ENCODE results near the gene ANKRD39. TPM values are rescaled to one million over a fixed set of nuclear protein-coding genes. Genes with fewer than 3 reads are reported as not detected.
A peak's percentile ranks its signal among the peaks of the same experiment; 100 is the strongest.

ANKRD39 gene
- total and polyA plus RNA-seq, 9 of the 15 experiments (the other 6 are each of a cell fraction or from before 2014, with no cell fraction given): 8.2 to 33.1 (median 23.8) TPM

- TF ChIP-seq MIER1 (IDR thresholded peaks at IDR 0.05; ENCODE audit: low read depth) (no peak), TEAD1 (CRISPR knock-in tag; IDR thresholded peaks at IDR 0.05) (peak in 1 of 2 experiments; percentile 71; a peak in 1 of 4 replicates), TFAM (CRISPR knock-in tag; conservative IDR thresholded peaks at IDR 0.05) (no peak), DMBX1 (CRISPR knock-in tag; IDR thresholded peaks at IDR 0.05; ENCODE audit: borderline replicate concordance) (peak; percentile 50; the same call in 1 of the 2 replicates), ZNF76 (CRISPR knock-in tag; IDR thresholded peaks at IDR 0.05; ENCODE audit: borderline replicate concordance) (no peak), SAFB2 (IDR thresholded peaks at IDR 0.05; ENCODE audit: borderline replicate concordance, low read depth, low read length, severe bottlenecking) (no peak), BDP1 (IDR thresholded peaks at IDR 0.05; ENCODE audit: insufficient read depth, insufficient read length) (no peak), HCFC1 (IDR thresholded peaks at IDR 0.05; ENCODE audit: low read depth, low read length) (peak; percentile 43; the same call in 1 of the 2 replicates), TSHZ1 (CRISPR knock-in tag; IDR thresholded peaks at IDR 0.05) (no peak), U2AF1 (optimal IDR thresholded peaks at IDR 0.05; ENCODE audit: low read depth, low read length) (peak; percentile 51), ZNF583 (CRISPR knock-in tag; IDR thresholded peaks at IDR 0.05) (no peak), FIP1L1 (IDR thresholded peaks at IDR 0.05; ENCODE audit: low read depth, low read length, poor library complexity, severe bottlenecking) (peak; percentile 76), POLR2AphosphoS2 (IDR thresholded peaks at IDR 0.05; ENCODE audit: low read length) (no peak), ZNF274 (IDR thresholded peaks at IDR 0.05; ENCODE audit: borderline replicate concordance, low read depth, low read length) (no peak)
- TF ChIP-seq, protein P1, sequence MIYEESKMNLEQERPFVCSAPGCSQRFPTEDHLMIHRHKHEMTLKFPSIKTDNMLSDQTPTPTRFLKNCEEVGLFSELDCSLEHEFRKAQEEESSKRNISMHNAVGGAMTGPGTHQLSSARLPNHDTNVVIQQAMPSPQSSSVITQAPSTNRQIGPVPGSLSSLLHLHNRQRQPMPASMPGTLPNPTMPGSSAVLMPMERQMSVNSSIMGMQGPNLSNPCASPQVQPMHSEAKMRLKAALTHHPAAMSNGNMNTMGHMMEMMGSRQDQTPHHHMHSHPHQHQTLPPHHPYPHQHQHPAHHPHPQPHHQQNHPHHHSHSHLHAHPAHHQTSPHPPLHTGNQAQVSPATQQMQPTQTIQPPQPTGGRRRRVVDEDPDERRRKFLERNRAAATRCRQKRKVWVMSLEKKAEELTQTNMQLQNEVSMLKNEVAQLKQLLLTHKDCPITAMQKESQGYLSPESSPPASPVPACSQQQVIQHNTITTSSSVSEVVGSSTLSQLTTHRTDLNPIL (CRISPR knock-in tag; IDR thresholded peaks at IDR 0.05): no peak
- TF ChIP-seq, protein P2, sequence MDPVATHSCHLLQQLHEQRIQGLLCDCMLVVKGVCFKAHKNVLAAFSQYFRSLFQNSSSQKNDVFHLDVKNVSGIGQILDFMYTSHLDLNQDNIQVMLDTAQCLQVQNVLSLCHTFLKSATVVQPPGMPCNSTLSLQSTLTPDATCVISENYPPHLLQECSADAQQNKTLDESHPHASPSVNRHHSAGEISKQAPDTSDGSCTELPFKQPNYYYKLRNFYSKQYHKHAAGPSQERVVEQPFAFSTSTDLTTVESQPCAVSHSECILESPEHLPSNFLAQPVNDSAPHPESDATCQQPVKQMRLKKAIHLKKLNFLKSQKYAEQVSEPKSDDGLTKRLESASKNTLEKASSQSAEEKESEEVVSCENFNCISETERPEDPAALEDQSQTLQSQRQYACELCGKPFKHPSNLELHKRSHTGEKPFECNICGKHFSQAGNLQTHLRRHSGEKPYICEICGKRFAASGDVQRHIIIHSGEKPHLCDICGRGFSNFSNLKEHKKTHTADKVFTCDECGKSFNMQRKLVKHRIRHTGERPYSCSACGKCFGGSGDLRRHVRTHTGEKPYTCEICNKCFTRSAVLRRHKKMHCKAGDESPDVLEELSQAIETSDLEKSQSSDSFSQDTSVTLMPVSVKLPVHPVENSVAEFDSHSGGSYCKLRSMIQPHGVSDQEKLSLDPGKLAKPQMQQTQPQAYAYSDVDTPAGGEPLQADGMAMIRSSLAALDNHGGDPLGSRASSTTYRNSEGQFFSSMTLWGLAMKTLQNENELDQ (CRISPR knock-in tag; IDR thresholded peaks at IDR 0.05; ENCODE audit: borderline replicate concordance): no peak
- TF ChIP-seq, protein P3, sequence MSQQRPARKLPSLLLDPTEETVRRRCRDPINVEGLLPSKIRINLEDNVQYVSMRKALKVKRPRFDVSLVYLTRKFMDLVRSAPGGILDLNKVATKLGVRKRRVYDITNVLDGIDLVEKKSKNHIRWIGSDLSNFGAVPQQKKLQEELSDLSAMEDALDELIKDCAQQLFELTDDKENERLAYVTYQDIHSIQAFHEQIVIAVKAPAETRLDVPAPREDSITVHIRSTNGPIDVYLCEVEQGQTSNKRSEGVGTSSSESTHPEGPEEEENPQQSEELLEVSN (IDR thresholded peaks at IDR 0.05; ENCODE audit: borderline replicate concordance in 1 of 2, extremely low read depth in 1 of 2, insufficient read depth in 1 of 2, insufficient read length in 1 of 2, low read depth in 1 of 2, low read length in 1 of 2, poor library complexity in 1 of 2, severe bottlenecking in 1 of 2): peak; percentile 31 to 78
These were observed 41.5 kb downstream of the ANKRD39 start, which contains the start of gene CNNM3 (continued) for GRCh38 chr2:96816127-96816835.

Measured in K562 (cell line).